AG04449 (cell line): ENCODE data around the gene PCDHGA5.
"Not testable (repeated sequence)": the region's sequence is repeated elsewhere in the genome, so short reads cannot be mapped to it uniquely, and the experiment has no call there.

Source experiments
- CTCF ChIA-PET: fragments of 350-600 bp; formaldehyde crosslinking; extraction: SDS; loops from one replicate; lab custom pipeline; 2021; ENCODE audit warnings: antibody characterized with exemption; lab: Yijun Ruan, JAX
- POLR2A ChIA-PET: fragments of 400-600, 350-600 bp; formaldehyde crosslinking; extraction: SDS; loops from one replicate; lab custom pipeline; 2020; ENCODE audit warnings: antibody characterized with exemption, inconsistent platforms; lab: Yijun Ruan, JAX
- DNase-seq: peaks from one replicate; pipeline ENCODE4 v3.0.0-alpha.2; 2010; ENCODE audit warnings: low read depth, low spot score
- H3K4me3 ChIP-seq: 2 replicates; pipeline ENCODE4 v1.5.1; 2011; ENCODE audit warnings: low read depth, mild to moderate bottlenecking, control low read depth, low read length
- TF ChIP-seq, protein P1 (sequence below): IDR thresholded peaks from one replicate; pipeline ENCODE4 v1.5.1; 2011; ENCODE audit warnings: mild to moderate bottlenecking, moderate library complexity, low read length, control low read depth, inconsistent platforms; ENCODE audit not compliant: insufficient read depth; ENCODE audit errors: missing control alignments

PCDHGA5 gene

DNA sequence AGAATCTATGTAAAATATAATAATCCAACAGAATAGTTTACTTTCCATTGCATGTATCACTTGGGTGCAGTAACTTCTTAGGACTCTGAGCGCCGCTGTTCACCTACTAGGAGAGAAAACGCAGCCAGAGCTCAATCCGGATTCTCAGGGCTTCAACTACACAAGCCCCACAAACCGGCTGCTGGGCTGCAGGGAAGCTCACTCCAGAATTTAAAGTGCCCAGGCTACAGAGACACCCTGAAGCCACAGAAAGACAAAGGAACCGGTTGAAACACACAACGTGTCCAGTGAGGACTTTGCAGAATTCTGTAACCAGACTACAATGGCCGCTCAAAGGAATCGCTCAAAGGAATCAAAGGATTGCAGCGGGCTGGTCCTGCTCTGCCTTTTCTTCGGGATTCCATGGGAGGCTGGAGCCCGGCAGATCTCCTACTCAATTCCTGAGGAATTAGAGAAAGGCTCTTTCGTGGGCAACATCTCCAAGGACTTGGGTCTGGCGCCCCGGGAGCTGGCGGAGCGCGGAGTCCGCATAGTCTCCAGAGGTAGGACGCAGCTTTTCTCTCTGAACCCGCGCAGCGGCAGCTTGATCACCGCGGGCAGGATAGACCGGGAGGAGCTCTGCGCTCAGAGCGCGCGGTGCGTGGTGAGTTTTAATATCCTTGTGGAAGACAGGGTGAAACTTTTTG, 49.0 kb downstream of the PCDHGA5 start, which contains the start of gene PCDHGA10:
TSS of gene PCDHGA10 (plus strand) at position 134 of the 686 bp plus-strand sequence. CDS start at position 323, 189 bp downstream.
- CTCF ChIA-PET, result interaction anchor here (0.7 to 16.4 kb wide), 29 partner anchors 8 to 162 kb away, joined by 3 to 295 read pairs (median 6); partner anchors contain the start of genes PCDHGA1, PCDHGA11, PCDHGA12 and PCDHGA5

GRCh38 chr5:141413540-141414069, 49.6 kb downstream of the PCDHGA5 start:
- POLR2A ChIA-PET, result no interaction called here
- DNase-seq, result no peak
- H3K4me3 ChIP-seq, result peak overlapping the region; percentile 53
- TF ChIP-seq, protein P1, sequence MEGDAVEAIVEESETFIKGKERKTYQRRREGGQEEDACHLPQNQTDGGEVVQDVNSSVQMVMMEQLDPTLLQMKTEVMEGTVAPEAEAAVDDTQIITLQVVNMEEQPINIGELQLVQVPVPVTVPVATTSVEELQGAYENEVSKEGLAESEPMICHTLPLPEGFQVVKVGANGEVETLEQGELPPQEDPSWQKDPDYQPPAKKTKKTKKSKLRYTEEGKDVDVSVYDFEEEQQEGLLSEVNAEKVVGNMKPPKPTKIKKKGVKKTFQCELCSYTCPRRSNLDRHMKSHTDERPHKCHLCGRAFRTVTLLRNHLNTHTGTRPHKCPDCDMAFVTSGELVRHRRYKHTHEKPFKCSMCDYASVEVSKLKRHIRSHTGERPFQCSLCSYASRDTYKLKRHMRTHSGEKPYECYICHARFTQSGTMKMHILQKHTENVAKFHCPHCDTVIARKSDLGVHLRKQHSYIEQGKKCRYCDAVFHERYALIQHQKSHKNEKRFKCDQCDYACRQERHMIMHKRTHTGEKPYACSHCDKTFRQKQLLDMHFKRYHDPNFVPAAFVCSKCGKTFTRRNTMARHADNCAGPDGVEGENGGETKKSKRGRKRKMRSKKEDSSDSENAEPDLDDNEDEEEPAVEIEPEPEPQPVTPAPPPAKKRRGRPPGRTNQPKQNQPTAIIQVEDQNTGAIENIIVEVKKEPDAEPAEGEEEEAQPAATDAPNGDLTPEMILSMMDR, result no peak
- CTCF ChIA-PET, result interaction anchor here (0.6 to 16.4 kb wide), 27 partner anchors 8 to 214 kb away, joined by 3 to 295 read pairs (median 7); partner anchors contain the start of genes PCDHB11, PCDHGA1, PCDHGA11 and PCDHGA12

More for the DNA sequence above, 49.0 kb downstream of the PCDHGA5 start, which contains the start of gene PCDHGA10:
- peak within 1 kb of the TSS; percentile 53 for H3K4me3 ChIP-seq
- POLR2A ChIA-PET, result interaction anchor here (0.6 to 0.9 kb wide), 2 partner anchors 111 to 148 kb away, joined by 4 to 5 read pairs; no protein-coding TSS in a partner anchor
- TF ChIP-seq, protein P1, result peak; percentile 48
- DNase-seq, result no peak

DNA sequence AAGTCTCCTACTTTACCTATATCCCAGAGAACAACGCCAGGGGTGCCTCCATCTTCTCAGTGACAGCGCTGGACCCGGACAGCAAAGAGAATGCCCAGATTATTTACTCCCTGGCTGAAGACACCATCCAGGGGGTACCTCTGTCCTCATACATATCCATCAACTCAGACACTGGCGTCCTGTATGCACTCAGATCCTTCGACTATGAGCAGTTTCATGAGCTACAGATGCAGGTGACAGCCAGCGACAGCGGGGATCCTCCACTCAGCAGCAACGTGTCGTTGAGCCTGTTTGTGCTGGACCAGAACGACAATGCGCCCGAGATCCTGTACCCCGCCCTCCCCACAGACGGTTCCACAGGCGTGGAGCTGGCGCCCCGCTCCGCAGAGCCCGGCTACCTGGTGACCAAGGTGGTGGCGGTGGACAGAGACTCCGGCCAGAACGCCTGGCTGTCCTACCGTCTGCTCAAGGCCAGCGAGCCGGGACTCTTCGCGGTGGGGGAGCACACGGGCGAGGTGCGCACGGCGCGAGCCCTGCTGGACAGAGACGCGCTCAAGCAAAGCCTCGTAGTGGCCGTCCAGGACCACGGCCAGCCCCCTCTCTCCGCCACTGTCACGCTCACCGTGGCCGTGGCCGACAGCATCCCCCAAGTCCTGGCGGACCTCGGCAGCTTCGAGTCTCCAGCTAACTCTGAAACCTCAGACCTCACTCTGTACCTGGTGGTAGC, 50.7 kb downstream of the PCDHGA5 start:
- H3K4me3 ChIP-seq, DNase-seq, POLR2A ChIA-PET: not testable (repeated sequence)
- CTCF ChIA-PET, result interaction anchor here (0.6 to 16.4 kb wide), 15 partner anchors 12 to 215 kb away, joined by 3 to 295 read pairs (median 11); partner anchors contain the start of genes PCDHB11, PCDHGA12, PCDHGA9 and PCDHGB1

DNA sequence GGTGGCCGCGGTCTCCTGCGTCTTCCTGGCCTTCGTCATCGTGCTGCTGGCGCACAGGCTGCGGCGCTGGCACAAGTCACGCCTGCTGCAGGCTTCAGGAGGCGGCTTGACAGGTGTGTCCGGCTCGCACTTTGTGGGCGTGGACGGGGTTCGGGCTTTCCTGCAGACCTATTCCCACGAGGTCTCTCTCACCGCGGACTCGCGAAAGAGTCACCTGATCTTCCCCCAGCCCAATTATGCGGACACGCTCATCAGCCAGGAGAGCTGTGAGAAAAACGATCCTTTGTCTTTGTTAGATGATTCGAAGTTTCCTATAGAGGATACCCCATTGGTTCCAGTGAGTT, 51.3 kb downstream of the PCDHGA5 start:
- H3K4me3 ChIP-seq, DNase-seq, POLR2A ChIA-PET: not testable (repeated sequence)
- CTCF ChIA-PET, result interaction anchor here (1.5 to 16.4 kb wide), 7 partner anchors 15 to 152 kb away, joined by 3 to 303 read pairs (median 196); partner anchors contain the start of genes PCDHGA12 and PCDHGB5
